OCI-LY7 (cell line): ENCODE measurements around the gene AKR7A3.

ENCODE experiments used
- EZH2phosphoT487 ChIP-seq: fragments of 200-600 bp; sonication (generic); IDR thresholded peaks from 2 replicates; pipeline ENCODE4 v1.6.1; 2018; ENCODE audit warnings: low read depth, borderline replicate concordance, mild to moderate bottlenecking, mixed run types, antibody characterized with exemption, low read length, moderate library complexity, mixed read lengths
- TF ChIP-seq, protein P1 (sequence below): fragments of 200-600 bp; sonication (generic); conservative IDR thresholded peaks from 2 replicates; pipeline ENCODE4 v1.5.1; 2014; ENCODE audit warnings: mild to moderate bottlenecking, antibody characterized with exemption, low read length, moderate library complexity, mixed read lengths

DNA sequence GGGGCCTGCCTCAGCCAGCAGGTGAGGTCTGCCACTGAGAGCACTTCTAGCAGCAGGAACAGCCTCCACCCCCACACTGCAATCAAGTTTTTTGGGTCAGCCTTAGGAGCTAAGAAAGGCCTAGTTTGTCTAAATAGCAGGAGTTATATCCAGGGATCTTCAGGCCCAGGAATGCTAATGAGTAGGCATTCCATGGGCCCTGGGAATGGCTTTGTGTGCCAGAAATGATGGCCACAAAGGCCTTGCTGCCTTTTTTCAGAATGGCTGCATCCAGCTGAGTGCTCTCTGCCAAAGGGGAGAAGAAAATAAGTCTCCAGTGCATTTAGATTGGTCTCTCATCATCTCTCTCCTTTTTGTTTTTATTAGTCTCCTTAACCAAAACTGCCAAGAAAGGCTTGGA is 34.2 kb downstream of the AKR7A3 start:
- TF ChIP-seq, protein P1, sequence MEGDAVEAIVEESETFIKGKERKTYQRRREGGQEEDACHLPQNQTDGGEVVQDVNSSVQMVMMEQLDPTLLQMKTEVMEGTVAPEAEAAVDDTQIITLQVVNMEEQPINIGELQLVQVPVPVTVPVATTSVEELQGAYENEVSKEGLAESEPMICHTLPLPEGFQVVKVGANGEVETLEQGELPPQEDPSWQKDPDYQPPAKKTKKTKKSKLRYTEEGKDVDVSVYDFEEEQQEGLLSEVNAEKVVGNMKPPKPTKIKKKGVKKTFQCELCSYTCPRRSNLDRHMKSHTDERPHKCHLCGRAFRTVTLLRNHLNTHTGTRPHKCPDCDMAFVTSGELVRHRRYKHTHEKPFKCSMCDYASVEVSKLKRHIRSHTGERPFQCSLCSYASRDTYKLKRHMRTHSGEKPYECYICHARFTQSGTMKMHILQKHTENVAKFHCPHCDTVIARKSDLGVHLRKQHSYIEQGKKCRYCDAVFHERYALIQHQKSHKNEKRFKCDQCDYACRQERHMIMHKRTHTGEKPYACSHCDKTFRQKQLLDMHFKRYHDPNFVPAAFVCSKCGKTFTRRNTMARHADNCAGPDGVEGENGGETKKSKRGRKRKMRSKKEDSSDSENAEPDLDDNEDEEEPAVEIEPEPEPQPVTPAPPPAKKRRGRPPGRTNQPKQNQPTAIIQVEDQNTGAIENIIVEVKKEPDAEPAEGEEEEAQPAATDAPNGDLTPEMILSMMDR = no peak
- no peak for TF ChIP-seq EZH2phosphoT487
